ENCODE measurements around the gene HOXA10.

- TF ChIP-seq CTCF (IDR thresholded peaks at IDR 0.05; ENCODE audit: borderline replicate concordance, extremely low read depth, low read length, poor library complexity, severe bottlenecking) (no peak), EZH2 (IDR thresholded peaks at IDR 0.05; ENCODE audit: borderline replicate concordance, low read depth, low read length, severe bottlenecking) (no peak)
These were observed 22.7 kb downstream of the HOXA10 start for GRCh38 chr7:27151341-27151930.
